Stomach (tissue), 9 donors: Measurements from ENCODE around the gene STXBP5. TPM values are rescaled to one million over a fixed set of nuclear protein-coding genes. Genes with fewer than 3 reads are reported as not detected.

Experiments used
- DNase-seq, 2 donors: peaks; one replicate each; pipeline versions ENCODE4 v3.0.0 to v3.0.0-alpha.2; 2013 to 2019
- H3K27ac ChIP-seq, 5 donors: fragments of 200-600 bp in 4 of 5; sonication (generic) in 4 of 5; one replicate each; pipeline ENCODE4 v1.5.1; 2013 to 2019; ENCODE audit warnings: mild to moderate bottlenecking in 1 of 5, moderate library complexity in 1 of 5
- H3K27me3 ChIP-seq, 3 donors: fragments of 200-600 bp; sonication (generic); one replicate each; pipeline ENCODE4 v1.5.1; 2017 to 2019; ENCODE audit warnings: mixed run types in 1 of 3
- H3K36me3 ChIP-seq, 4 donors: fragments of 200-600 bp; sonication (generic); 1 replicate in 3 of 4; 2 replicates in 1 of 4; pipeline ENCODE4 v1.5.1; 2016 to 2019
- H3K4me1 ChIP-seq, 4 donors: fragments of 200-600 bp; sonication (generic); one replicate each; pipeline ENCODE4 v1.5.1; 2016 to 2019
- H3K4me3 ChIP-seq, 4 donors: fragments of 200-600 bp; sonication (generic) in 3 of 4; one replicate each; pipeline ENCODE4 v1.5.1; 2016 to 2019; ENCODE audit warnings: mild to moderate bottlenecking in 1 of 4
- H3K9me3 ChIP-seq, 4 donors: fragments of 200-600 bp; sonication (generic); one replicate each; pipeline ENCODE4 v1.5.1; 2016 to 2019
- CTCF ChIP-seq, 7 experiments: fragments of 450-650 bp in 4 of 7; fragments of 200-600 bp in 3 of 7; sonication (generic) in 3 of 7; IDR thresholded peaks; one replicate each; pipeline ENCODE4 v1.5.1; 2016 to 2019; ENCODE audit warnings: antibody characterized with exemption in 7 of 7, control low read depth in 2 of 7, mild to moderate bottlenecking in 1 of 7
- EP300 ChIP-seq: sonication (generic); formaldehyde crosslinking; IDR thresholded peaks from one replicate; pipeline ENCODE4 v1.6.1; 2017; ENCODE audit warnings: antibody characterized with exemption
- POLR2A ChIP-seq, 4 donors: fragments of 450-650 bp; IDR thresholded peaks; one replicate each; pipeline ENCODE4 v1.6.1; 2016; ENCODE audit warnings: antibody characterized with exemption in 4 of 4, control low read depth in 2 of 4, mild to moderate bottlenecking in 1 of 4, moderate library complexity in 1 of 4
- POLR2AphosphoS5 ChIP-seq, 3 donors: sonication (generic); formaldehyde crosslinking; IDR thresholded peaks; one replicate each; pipeline ENCODE4 v1.6.1; 2016; ENCODE audit warnings: antibody characterized with exemption in 3 of 3
- WGBS, 5 donors: extraction: QIAGEN DNeasy Blood & Tissue Kit in 3 of 5; methylation state at CpG; one replicate each; pipeline versions ENCODE4 v1.1.5 to v1.1.7; 2013 to 2018; 5-methylcytosine and 5-hydroxymethylcytosine counted together
- intact Hi-C: fragments of 100-400 bp; cut with DNase I; formaldehyde crosslinking; loops from one replicate; pipeline ENCODE4 v1.15.1; 2023; ENCODE audit warnings: low total_unique reads
- polyA plus RNA-seq, 3 donors: library from polyadenylated mRNA; stranded (reverse); fragments of 200-250 nt; gene quantifications; one replicate each; pipeline ENCODE4 v1.2.3, GENCODE V29; 2013
- total RNA-seq, 5 donors: library from RNA; depleted of rRNA; stranded (reverse); fragments of >200 nt; gene quantifications; one replicate each; pipeline versions ENCODE4 v1.1.0 to v1.2.3, GENCODE V29; 2014 to 2016
- donor health status: healthy with polysubstance abuse.
- donor health status: Bipolar disorder and iron deficiency.
- donor health status: healthy.

The STXBP5 gene
- total and polyA plus RNA-seq, 8 donors: 5.9 to 56.2 (median 15.8) TPM

GRCh38 chr6:147166992-147167391, 37.2 kb upstream of the STXBP5 start:
- Histone ChIP-seq H3K4me3 (no peak overlapping the region), H3K27me3 (no peaks in the 10 kb centered on the region), H3K27ac (no peak overlapping the region), H3K9me3 (no peaks in the 10 kb centered on the region), H3K4me1 (no peaks in the 10 kb centered on the region), H3K36me3 (no peaks in the 10 kb centered on the region)
- WGBS, 5 donors: 72 to 88% (median 83%) methylated on average over 1 of the region's 1 CpG
- DNase-seq: no peak
- no peak for TF ChIP-seq POLR2AphosphoS5 (IDR thresholded peaks at IDR 0.05)
- TF ChIP-seq POLR2A (IDR thresholded peaks at IDR 0.05): no peak
- no peak for TF ChIP-seq EP300
- no peak for TF ChIP-seq CTCF (IDR thresholded peaks at IDR 0.05)
- intact Hi-C loops: no loop called here

GRCh38 chr6:147167576-147168461, 36.4 kb upstream of the STXBP5 start:
- no peak for DNase-seq
- Histone ChIP-seq H3K4me3 (no peak overlapping the region), H3K27ac (no peak overlapping the region), H3K9me3 (no peaks in the 10 kb centered on the region), H3K4me1 (no peaks in the 10 kb centered on the region), H3K36me3 (no peaks in the 10 kb centered on the region), H3K27me3 (no peaks in the 10 kb centered on the region)
- intact Hi-C loops: no loop called here
- no peak for TF ChIP-seq CTCF (IDR thresholded peaks at IDR 0.05)
- no peak for TF ChIP-seq EP300
- TF ChIP-seq POLR2A (IDR thresholded peaks at IDR 0.05): no peak
- no peak for TF ChIP-seq POLR2AphosphoS5 (IDR thresholded peaks at IDR 0.05)
- 73 to 87% (median 81%) methylated on average over 4 of the region's 4 CpGs for WGBS, 5 donors

GRCh38 chr6:147169529-147169928, 34.7 kb upstream of the STXBP5 start:
- Histone ChIP-seq H3K4me1 (no peaks in the 10 kb centered on the region), H3K9me3 (no peaks in the 10 kb centered on the region), H3K36me3 (no peaks in the 10 kb centered on the region), H3K27ac (no peak overlapping the region), H3K27me3 (no peaks in the 10 kb centered on the region), H3K4me3 (no peak overlapping the region)
- WGBS, 5 donors: 90 to 100% (median 97%) methylated on average over 1 of the region's 1 CpG
- no peak for DNase-seq
- no peak for TF ChIP-seq EP300
- no peak for TF ChIP-seq POLR2AphosphoS5 (IDR thresholded peaks at IDR 0.05)
- intact Hi-C loops: no loop called here

GRCh38 chr6:147170269-147170668, 33.9 kb upstream of the STXBP5 start:
- Histone ChIP-seq H3K36me3 (no peaks in the 10 kb centered on the region), H3K27me3 (no peaks in the 10 kb centered on the region), H3K4me3 (no peak overlapping the region), H3K4me1 (no peaks in the 10 kb centered on the region), H3K27ac (no peak overlapping the region), H3K9me3 (no peaks in the 10 kb centered on the region)
- intact Hi-C loops: no loop called here
- no peak for DNase-seq
- TF ChIP-seq POLR2A (IDR thresholded peaks at IDR 0.05): no peak
- TF ChIP-seq EP300: no peak
- TF ChIP-seq POLR2AphosphoS5 (IDR thresholded peaks at IDR 0.05): no peak
- no peak for TF ChIP-seq CTCF (IDR thresholded peaks at IDR 0.05)
- WGBS, 5 donors: 90 to 100% (median 95%) methylated on average over 1 of the region's 1 CpG

GRCh38 chr6:147173140-147173539, 31.1 kb upstream of the STXBP5 start:
- TF ChIP-seq CTCF (IDR thresholded peaks at IDR 0.05): no peak
- no peak for TF ChIP-seq POLR2AphosphoS5 (IDR thresholded peaks at IDR 0.05)
- no peak for TF ChIP-seq POLR2A (IDR thresholded peaks at IDR 0.05)
- no peak for TF ChIP-seq EP300
- H3K4me3 ChIP-seq: no peak overlapping the region
- intact Hi-C loops: no loop called here
- H3K27ac ChIP-seq: no peak overlapping the region
- DNase-seq: no peak
- no peaks in the 10 kb centered on the region for H3K9me3 ChIP-seq
- H3K36me3 ChIP-seq: no peaks in the 10 kb centered on the region
- no peaks in the 10 kb centered on the region for H3K4me1 ChIP-seq
- 70 to 87% (median 79%) methylated on average over 5 of the region's 5 CpGs for WGBS, 5 donors
- no peaks in the 10 kb centered on the region for H3K27me3 ChIP-seq
